Stomach (tissue), 9 donors: Measurements from ENCODE around the gene TRAF3. TPM values are rescaled to one million over a fixed set of nuclear protein-coding genes. Genes with fewer than 3 reads are reported as not detected.

ENCODE experiments used
- DNase-seq, 2 donors: peaks; one replicate each; pipeline versions ENCODE4 v3.0.0 to v3.0.0-alpha.2; 2013 to 2019
- H3K27ac ChIP-seq, 5 donors: fragments of 200-600 bp in 4 of 5; sonication (generic) in 4 of 5; one replicate each; pipeline ENCODE4 v1.5.1; 2013 to 2019; ENCODE audit warnings: mild to moderate bottlenecking in 1 of 5, moderate library complexity in 1 of 5
- H3K27me3 ChIP-seq, 3 donors: fragments of 200-600 bp; sonication (generic); one replicate each; pipeline ENCODE4 v1.5.1; 2017 to 2019; ENCODE audit warnings: mixed run types in 1 of 3
- H3K36me3 ChIP-seq, 4 donors: fragments of 200-600 bp; sonication (generic); 1 replicate in 3 of 4; 2 replicates in 1 of 4; pipeline ENCODE4 v1.5.1; 2016 to 2019
- H3K4me1 ChIP-seq, 4 donors: fragments of 200-600 bp; sonication (generic); one replicate each; pipeline ENCODE4 v1.5.1; 2016 to 2019
- H3K4me3 ChIP-seq, 4 donors: fragments of 200-600 bp; sonication (generic) in 3 of 4; one replicate each; pipeline ENCODE4 v1.5.1; 2016 to 2019; ENCODE audit warnings: mild to moderate bottlenecking in 1 of 4
- H3K9me3 ChIP-seq, 4 donors: fragments of 200-600 bp; sonication (generic); one replicate each; pipeline ENCODE4 v1.5.1; 2016 to 2019
- CTCF ChIP-seq, 7 experiments: fragments of 450-650 bp in 4 of 7; fragments of 200-600 bp in 3 of 7; sonication (generic) in 3 of 7; IDR thresholded peaks; one replicate each; pipeline ENCODE4 v1.5.1; 2016 to 2019; ENCODE audit warnings: antibody characterized with exemption in 7 of 7, control low read depth in 2 of 7, mild to moderate bottlenecking in 1 of 7
- EP300 ChIP-seq: sonication (generic); formaldehyde crosslinking; IDR thresholded peaks from one replicate; pipeline ENCODE4 v1.6.1; 2017; ENCODE audit warnings: antibody characterized with exemption
- POLR2A ChIP-seq, 4 donors: fragments of 450-650 bp; IDR thresholded peaks; one replicate each; pipeline ENCODE4 v1.6.1; 2016; ENCODE audit warnings: antibody characterized with exemption in 4 of 4, control low read depth in 2 of 4, mild to moderate bottlenecking in 1 of 4, moderate library complexity in 1 of 4
- POLR2AphosphoS5 ChIP-seq, 3 donors: sonication (generic); formaldehyde crosslinking; IDR thresholded peaks; one replicate each; pipeline ENCODE4 v1.6.1; 2016; ENCODE audit warnings: antibody characterized with exemption in 3 of 3
- WGBS, 5 donors: extraction: QIAGEN DNeasy Blood & Tissue Kit in 3 of 5; methylation state at CpG; one replicate each; pipeline versions ENCODE4 v1.1.5 to v1.1.7; 2013 to 2018; 5-methylcytosine and 5-hydroxymethylcytosine counted together
- intact Hi-C: fragments of 100-400 bp; cut with DNase I; formaldehyde crosslinking; loops from one replicate; pipeline ENCODE4 v1.15.1; 2023; ENCODE audit warnings: low total_unique reads
- polyA plus RNA-seq, 3 donors: library from polyadenylated mRNA; stranded (reverse); fragments of 200-250 nt; gene quantifications; one replicate each; pipeline ENCODE4 v1.2.3, GENCODE V29; 2013
- total RNA-seq, 5 donors: library from RNA; depleted of rRNA; stranded (reverse); fragments of >200 nt; gene quantifications; one replicate each; pipeline versions ENCODE4 v1.1.0 to v1.2.3, GENCODE V29; 2014 to 2016
- donor health status: healthy with polysubstance abuse.
- donor health status: Bipolar disorder and iron deficiency.
- donor health status: healthy.

The TRAF3 gene
- total and polyA plus RNA-seq, 8 donors: 3.5 to 30.1 (median 6.3) TPM

- no peak for TF ChIP-seq CTCF (IDR thresholded peaks at IDR 0.05)
- no peak for TF ChIP-seq POLR2AphosphoS5 (IDR thresholded peaks at IDR 0.05)
- TF ChIP-seq EP300: no peak
- no peak for TF ChIP-seq POLR2A (IDR thresholded peaks at IDR 0.05)
- H3K4me1 ChIP-seq: no peaks in the 10 kb centered on the region
- H3K36me3 ChIP-seq: peaks cover 0 to 46% (median 24%) of the 10 kb centered on the region in 4 donors
- no peak overlapping the region for H3K4me3 ChIP-seq
- H3K27ac ChIP-seq: no peak overlapping the region
- no peaks in the 10 kb centered on the region for H3K27me3 ChIP-seq
- intact Hi-C loops: no loop called here
- peaks cover 4 to 28% (median 16%) of the 10 kb centered on the region in 4 donors for H3K9me3 ChIP-seq
- 73 to 91% (median 81%) methylated on average over 2 to 3 of the region's 3 CpGs for WGBS, 5 donors
- DNase-seq: no peak
Observed at GRCh38 chr14:102739190-102739469, 38.1 kb upstream of the TRAF3 start.

GRCh38 chr14:102746634-102747438 lies 30.4 kb upstream of the TRAF3 start:
- Histone ChIP-seq H3K27ac (no peak overlapping the region), H3K4me1 (no peaks in the 10 kb centered on the region), H3K36me3 (peaks cover 0 to 39% (median 13%) of the 10 kb centered on the region in 4 donors), H3K9me3 (peaks cover under 1 to 13% (median 8%) of the 10 kb centered on the region in 4 donors), H3K27me3 (no peaks in the 10 kb centered on the region), H3K4me3 (no peak overlapping the region)
- WGBS, 5 donors: 91 to 94% (median 92%) methylated on average over 6 to 28 of the region's 28 CpGs
- intact Hi-C loops: no loop called here
- TF ChIP-seq POLR2AphosphoS5 (IDR thresholded peaks at IDR 0.05): no peak
- TF ChIP-seq CTCF (IDR thresholded peaks at IDR 0.05): no peak
- TF ChIP-seq EP300: no peak
- no peak for DNase-seq

- H3K27me3 ChIP-seq: no peaks in the 10 kb centered on the region
- H3K36me3 ChIP-seq: peaks cover 0 to 39% (median 13%) of the 10 kb centered on the region in 4 donors
- no peaks in the 10 kb centered on the region for H3K4me1 ChIP-seq
- TF ChIP-seq POLR2AphosphoS5 (IDR thresholded peaks at IDR 0.05) (no peak), POLR2A (IDR thresholded peaks at IDR 0.05) (no peak), CTCF (IDR thresholded peaks at IDR 0.05) (no peak), EP300 (no peak)
- intact Hi-C loops: no loop called here
- H3K4me3 ChIP-seq: no peak overlapping the region
- H3K27ac ChIP-seq: no peak overlapping the region
- DNase-seq: no peak
- H3K9me3 ChIP-seq: no peaks in the 10 kb centered on the region
- WGBS, 5 donors: 88 to 94% (median 91%) methylated on average over 8 of the region's 8 CpGs
Observed at GRCh38 chr14:102748806-102749205, 28.4 kb upstream of the TRAF3 start.

- H3K9me3 ChIP-seq: no peaks in the 10 kb centered on the region
- peak in 1 of 2 donors; percentile 79 for DNase-seq
- intact Hi-C loops: no loop called here
- H3K4me1 ChIP-seq: no peaks in the 10 kb centered on the region
- 66 to 82% (median 69%) methylated on average over 27 to 33 of the region's 33 CpGs for WGBS, 5 donors
- H3K4me3 ChIP-seq: no peak overlapping the region
- TF ChIP-seq POLR2A (IDR thresholded peaks at IDR 0.05) (no peak), EP300 (no peak), CTCF (IDR thresholded peaks at IDR 0.05) (no peak), POLR2AphosphoS5 (IDR thresholded peaks at IDR 0.05) (no peak)
- no peaks in the 10 kb centered on the region for H3K27me3 ChIP-seq
- no peak overlapping the region for H3K27ac ChIP-seq
- H3K36me3 ChIP-seq: peaks cover 0 to 33% (median 13%) of the 10 kb centered on the region in 4 donors
Observed at GRCh38 chr14:102749393-102750305, 27.6 kb upstream of the TRAF3 start.
